Transverse colon (tissue), 4 donors: Measurements from ENCODE around the gene MT4. TPM values are rescaled to one million over a fixed set of nuclear protein-coding genes. Genes with fewer than 3 reads are reported as not detected.

Experiments used
- DNase-seq: peaks from one replicate; pipeline ENCODE4 v3.0.0-alpha.2; 2019
- H3K27ac ChIP-seq, 4 donors: fragments of 200-600 bp; sonication (generic); 2 replicates each; pipeline ENCODE4 v1.5.1; 2016 to 2018; ENCODE audit warnings: inconsistent platforms in 4 of 4
- H3K27me3 ChIP-seq: fragments of 200-600 bp; sonication (generic); 2 replicates; pipeline ENCODE4 v1.5.1; 2017; ENCODE audit warnings: inconsistent platforms
- H3K36me3 ChIP-seq, 4 donors: fragments of 200-600 bp; sonication (generic); 2 replicates each; pipeline ENCODE4 v1.5.1; 2017 to 2019; ENCODE audit warnings: inconsistent platforms in 4 of 4
- H3K4me1 ChIP-seq, 4 donors: fragments of 200-600 bp; sonication (generic); 2 replicates each; pipeline ENCODE4 v1.5.1; 2017 to 2020; ENCODE audit warnings: inconsistent platforms in 4 of 4
- H3K4me3 ChIP-seq, 4 donors: fragments of 200-600 bp; sonication (generic); 1 replicate in 1 of 4; 2 replicates in 3 of 4; pipeline versions ENCODE4 v1.5.1 to v1.6.1; 2017 to 2019; ENCODE audit warnings: inconsistent platforms in 4 of 4
- H3K9me3 ChIP-seq, 2 donors: fragments of 200-600 bp; sonication (generic); 2 replicates each; pipeline ENCODE4 v1.5.1; 2017 to 2019; ENCODE audit warnings: inconsistent platforms in 2 of 2
- CTCF ChIP-seq, 5 experiments: fragments of 200-600 bp in 3 of 5; fragments of 450-650 bp in 2 of 5; sonication (generic) in 3 of 5; IDR thresholded peaks; 1 replicate in 2 of 5; 2 replicates in 3 of 5; pipeline ENCODE4 v1.5.1; 2016 to 2017; ENCODE audit warnings: antibody characterized with exemption in 5 of 5, inconsistent platforms in 3 of 5, mild to moderate bottlenecking in 2 of 5, moderate library complexity in 1 of 5
- EP300 ChIP-seq: sonication (generic); formaldehyde crosslinking; IDR thresholded peaks from one replicate; pipeline ENCODE4 v1.6.1; 2017; ENCODE audit warnings: antibody characterized with exemption, low read depth
- POLR2A ChIP-seq: fragments of 450-650 bp; IDR thresholded peaks from one replicate; pipeline ENCODE4 v1.6.1; 2016; ENCODE audit warnings: antibody characterized with exemption, mild to moderate bottlenecking, moderate library complexity
- POLR2AphosphoS5 ChIP-seq, 3 donors: sonication (generic); formaldehyde crosslinking; IDR thresholded peaks; one replicate each; pipeline ENCODE4 v1.6.1; 2016; ENCODE audit warnings: antibody characterized with exemption in 3 of 3
- WGBS, 2 donors: methylation state at CpG; one replicate each; pipeline ENCODE4 v1.1.5; 2018; ENCODE audit warnings: low coverage in 1 of 2; 5-methylcytosine and 5-hydroxymethylcytosine counted together
- in situ Hi-C, 4 donors: fragments of 200-750 bp; cut with MboI; loops; one replicate each; pipeline versions ENCODE4 v1.15.0 to v1.15.1; 2017; ENCODE audit warnings: low sequenced_read_pairs in 3 of 4, low pct_ligation_motif_present in 1 of 4, low pct_unique_long_range_greater_than_20kb in 1 of 4
- intact Hi-C: fragments of 100-400 bp; cut with DNase I; formaldehyde crosslinking; loops from one replicate; pipeline ENCODE4 v1.15.1; 2023; ENCODE audit warnings: low total_unique reads
- total RNA-seq, 4 donors: library from RNA; depleted of rRNA; stranded (reverse); fragments of >200 nt; gene quantifications; one replicate each; pipeline ENCODE4 v1.1.0, GENCODE V29; 2016

MT4 gene
- total RNA-seq, 4 donors from 2014 or later = 95.4 TPM; not detected in 3

- intact Hi-C loops = loop anchor here (5.0 kb wide), 1 partner anchor 76 kb away; the partner anchor contains the start of gene MT1X
- H3K4me1 ChIP-seq = peaks cover 6 to 25% (median 18%) of the 10 kb centered on the region in 4 donors
- DNase-seq = no peak
- peak overlapping the region; percentile 87 to 91 (median 90) for H3K27ac ChIP-seq
- H3K36me3 ChIP-seq = no peaks in the 10 kb centered on the region
- no peaks in the 10 kb centered on the region for H3K9me3 ChIP-seq
- WGBS, 2 donors = 67 to 83% methylated on average over 1 to 3 of the region's 3 CpGs
- no peak for TF ChIP-seq POLR2AphosphoS5 (IDR thresholded peaks at IDR 0.05)
- H3K4me3 ChIP-seq = no peak overlapping the region
- no peaks in the 10 kb centered on the region for H3K27me3 ChIP-seq
- in situ Hi-C loops = no loop called here
Measured at GRCh38 chr16:56606071-56606475, 41.2 kb downstream of the MT4 start.

- no peak overlapping the region for H3K4me3 ChIP-seq
- in situ Hi-C loops = no loop called here
- intact Hi-C loops = loop anchor here (5.0 kb wide), 1 partner anchor 76 kb away; the partner anchor contains the start of gene MT1X
- no peaks in the 10 kb centered on the region for H3K27me3 ChIP-seq
- H3K9me3 ChIP-seq = no peaks in the 10 kb centered on the region
- H3K36me3 ChIP-seq = no peaks in the 10 kb centered on the region
- 61 to 76% methylated on average over 2 to 8 of the region's 8 CpGs for WGBS, 2 donors
- DNase-seq = no peak
- peak overlapping the region; percentile 87 to 91 (median 90) for H3K27ac ChIP-seq
- TF ChIP-seq POLR2AphosphoS5 (IDR thresholded peaks at IDR 0.05) = peak in 1 of 3 donors; percentile 51
- no peak for TF ChIP-seq EP300
- TF ChIP-seq POLR2A = no peak
- TF ChIP-seq CTCF (IDR thresholded peaks at IDR 0.05) = no peak
- peaks cover 6 to 25% (median 19%) of the 10 kb centered on the region in 4 donors for H3K4me1 ChIP-seq
Measured at GRCh38 chr16:56606476-56607108, 41.7 kb downstream of the MT4 start.

- WGBS, 2 donors = 73% methylated on average over 14 of the region's 14 CpGs; no CpG with 5 or more reads in 1 of the 2 donors
- no peaks in the 10 kb centered on the region for H3K36me3 ChIP-seq
- H3K4me3 ChIP-seq = no peak overlapping the region
- in situ Hi-C loops = no loop called here
- DNase-seq = peak; percentile 67
- no peaks in the 10 kb centered on the region for H3K27me3 ChIP-seq
- H3K4me1 ChIP-seq = peaks cover 6 to 25% (median 19%) of the 10 kb centered on the region in 4 donors
- TF ChIP-seq POLR2A (no peak), POLR2AphosphoS5 (IDR thresholded peaks at IDR 0.05) (peak; percentile 89 to 94 (median 92)), CTCF (IDR thresholded peaks at IDR 0.05) (no peak), EP300 (peak; percentile 99)
- intact Hi-C loops = loop anchor here (5.0 kb wide), 1 partner anchor 75 kb away; the partner anchor contains the start of gene MT1X
- peak overlapping the region; percentile 87 to 91 (median 90) for H3K27ac ChIP-seq
- no peaks in the 10 kb centered on the region for H3K9me3 ChIP-seq
Measured at GRCh38 chr16:56607109-56607618, 42.3 kb downstream of the MT4 start.

- no peak for DNase-seq
- in situ Hi-C loops (no loop called here), intact Hi-C loops (loop anchor here (1.0 to 5.0 kb wide), 3 partner anchors 19 to 75 kb away; partner anchors contain the start of genes MT1M and MT1X)
- Histone ChIP-seq H3K36me3 (no peaks in the 10 kb centered on the region), H3K27ac (peak overlapping the region; percentile 87 to 91 (median 90)), H3K9me3 (no peaks in the 10 kb centered on the region), H3K4me1 (peaks cover 6 to 25% (median 19%) of the 10 kb centered on the region in 4 donors), H3K4me3 (peak overlapping the region in 2 of 4 donors; percentile 45 to 75), H3K27me3 (no peaks in the 10 kb centered on the region)
- 75 to 86% methylated on average over 2 of the region's 2 CpGs for WGBS, 2 donors
- TF ChIP-seq EP300 (no peak), POLR2AphosphoS5 (IDR thresholded peaks at IDR 0.05) (no peak), CTCF (IDR thresholded peaks at IDR 0.05) (no peak), POLR2A (no peak)
Measured at GRCh38 chr16:56607675-56608042, 42.8 kb downstream of the MT4 start.
